A673 (cell line): Measurements from ENCODE around the gene NCOR2. TPM values are rescaled to one million over a fixed set of nuclear protein-coding genes. Genes with fewer than 3 reads are reported as not detected.
A peak's percentile ranks its signal among the peaks of the same experiment; 100 is the strongest.

ENCODE experiments used
- BruUV-seq: library from RNA; stranded (reverse); fragments of 400-500 nt; replicated peaks from 2 replicates; lab custom pipeline; 2021; lab: Mats Ljungman, UMichigan
- CTCF ChIA-PET: fragments of 300-600 bp; sonication (Branson Sonifier 250); formaldehyde crosslinking; loops from one replicate; lab custom pipeline; 2022; ENCODE audit warnings: antibody characterized with exemption; lab: Charles Lee
- POLR2A ChIA-PET: fragments of 300-600 bp; sonication (Branson Sonifier 250); formaldehyde crosslinking; loops from one replicate; lab custom pipeline; 2022; ENCODE audit warnings: antibody characterized with exemption; ENCODE audit not compliant: low non-redundant PET; lab: Charles Lee
- DNase-seq: peaks from one replicate; pipeline ENCODE4 v3.0.0-alpha.2; 2015; ENCODE audit warnings: low spot score
- H3K27ac ChIP-seq: fragments of 200-600 bp; sonication (generic); 2 replicates; pipeline ENCODE4 v1.5.1; 2016; ENCODE audit warnings: mixed run types, low read depth, mild to moderate bottlenecking, mixed read lengths, antibody characterized with exemption, low read length; ENCODE audit not compliant: poor library complexity, severe bottlenecking
- H3K27me3 ChIP-seq: fragments of 200-600 bp; sonication (generic); replicated peaks from 2 replicates; pipeline ENCODE4 v1.6.1; 2017; ENCODE audit warnings: mixed run types, low read depth, mild to moderate bottlenecking, mixed read lengths, antibody characterized with exemption, low read length; ENCODE audit not compliant: insufficient read depth, poor library complexity
- H3K36me3 ChIP-seq: fragments of 200-600 bp; sonication (generic); 2 replicates; pipeline ENCODE4 v1.6.1; 2016; ENCODE audit warnings: mixed run types, mild to moderate bottlenecking, mixed read lengths, antibody characterized with exemption, low read length; ENCODE audit not compliant: insufficient read depth, poor library complexity, severe bottlenecking
- H3K4me1 ChIP-seq: fragments of 200-600 bp; sonication (generic); 2 replicates; pipeline ENCODE4 v1.6.1; 2017; ENCODE audit warnings: mixed run types, mild to moderate bottlenecking, mixed read lengths, antibody characterized with exemption, low read length; ENCODE audit not compliant: insufficient read depth, poor library complexity, severe bottlenecking
- H3K4me3 ChIP-seq: fragments of 200-600 bp; sonication (generic); 2 replicates; pipeline ENCODE4 v1.5.1; 2016; ENCODE audit warnings: low read depth, mixed run types, mild to moderate bottlenecking, mixed read lengths, low read length; ENCODE audit not compliant: poor library complexity, severe bottlenecking
- H3K9me3 ChIP-seq: fragments of 200-600 bp; sonication (generic); 2 replicates; pipeline ENCODE4 v1.6.1; 2016; ENCODE audit warnings: mixed run types, low read depth, mild to moderate bottlenecking, mixed read lengths, antibody characterized with exemption, low read length; ENCODE audit not compliant: poor library complexity, severe bottlenecking
- CTCF ChIP-seq: fragments of 300-800, 200-600 bp; sonication (generic); conservative IDR thresholded peaks from 2 replicates; pipeline ENCODE4 v1.5.1; 2017; ENCODE audit warnings: low read depth, mild to moderate bottlenecking, antibody characterized with exemption, low read length, moderate library complexity, mixed read lengths
- EZH2 ChIP-seq: fragments of 200-600 bp; sonication (generic); IDR thresholded peaks from 2 replicates; pipeline ENCODE4 v1.6.1; 2017; ENCODE audit warnings: borderline replicate concordance, low read depth, mild to moderate bottlenecking, mixed read lengths, antibody characterized with exemption, low read length; ENCODE audit not compliant: poor library complexity, severe bottlenecking
- intact Hi-C: fragments of 100-400 bp; cut with micrococcal nuclease; formaldehyde crosslinking; loops from one replicate; pipeline ENCODE4 v1.10.0; 2022; ENCODE audit not compliant: unreplicated experiment
- total RNA-seq: library from RNA; stranded (reverse); gene quantifications from 2 replicates; pipeline ENCODE4 v1.2.3, GENCODE V29; 2021

NCOR2 gene
- total RNA-seq, 1 experiment from 2014 or later: 227 TPM

- no TSS peak for BruUV-seq
- Histone ChIP-seq H3K27ac (peak overlapping the region; percentile 97), H3K4me1 (peaks cover 48% of the 10 kb centered on the region), H3K36me3 (no peaks in the 10 kb centered on the region), H3K9me3 (no peaks in the 10 kb centered on the region), H3K27me3 (no peaks in the 10 kb centered on the region), H3K4me3 (peak overlapping the region; percentile 92)
- peak; percentile 88 for DNase-seq
- POLR2A ChIA-PET: interaction anchor here (0.6 kb wide), 1 partner anchor 124 kb away, joined by 3 read pairs; no protein-coding TSS in a partner anchor
- CTCF ChIA-PET: interaction anchor here (0.5 to 0.6 kb wide), 2 partner anchors 9 to 56 kb away, joined by 4 to 5 read pairs; no protein-coding TSS in a partner anchor
- TF ChIP-seq EZH2 (no peak), CTCF (no peak)
- intact Hi-C loops: loop anchor here (2.0 to 5.0 kb wide), 5 partner anchors 39 to 191 kb away; no protein-coding TSS in a partner anchor
Measured at GRCh38 chr12:124566161-124566996, 1.0 kb downstream of the NCOR2 start.

GRCh38 chr12:124565656-124566160 is 1.7 kb downstream of the NCOR2 start:
- H3K27ac ChIP-seq: peak overlapping the region; percentile 97
- no peaks in the 10 kb centered on the region for H3K27me3 ChIP-seq
- H3K36me3 ChIP-seq: no peaks in the 10 kb centered on the region
- ChIA-PET POLR2A (interaction anchor here (0.6 kb wide), 1 partner anchor 125 kb away, joined by 3 read pairs; no protein-coding TSS in a partner anchor), CTCF (no interaction called here)
- no peaks in the 10 kb centered on the region for H3K9me3 ChIP-seq
- TF ChIP-seq EZH2 (no peak), CTCF (no peak)
- TSS peak; percentile 45 for BruUV-seq
- intact Hi-C loops: loop anchor here (2.0 to 5.0 kb wide), 5 partner anchors 38 to 192 kb away; no protein-coding TSS in a partner anchor
- peak overlapping the region; percentile 92 for H3K4me3 ChIP-seq
- peaks cover 55% of the 10 kb centered on the region for H3K4me1 ChIP-seq
- DNase-seq: no peak

- peak overlapping the region; percentile 37 for H3K27ac ChIP-seq
Measured at GRCh38 chr12:124564971-124565491, 2.4 kb downstream of the NCOR2 start.

More at GRCh38 chr12:124564971-124565491, 2.4 kb downstream of the NCOR2 start:
- Histone ChIP-seq H3K27me3 (no peaks in the 10 kb centered on the region), H3K9me3 (no peaks in the 10 kb centered on the region), H3K4me3 (peak overlapping the region; percentile 92), H3K36me3 (no peaks in the 10 kb centered on the region), H3K4me1 (peaks cover 62% of the 10 kb centered on the region)
- intact Hi-C loops: loop anchor here (5.0 kb wide), 4 partner anchors 38 to 192 kb away; no protein-coding TSS in a partner anchor
- peak; percentile 57 for DNase-seq
- ChIA-PET CTCF (no interaction called here), POLR2A (no interaction called here)
- TF ChIP-seq CTCF: no peak
- no peak for TF ChIP-seq EZH2
- BruUV-seq: no TSS peak
